ENCODE data around the gene CEACAM19. TPM values are rescaled to one million over a fixed set of nuclear protein-coding genes. Genes with fewer than 3 reads are reported as not detected.
A peak's percentile ranks its signal among the peaks of the same experiment; 100 is the strongest.

Gene CEACAM19
- total and polyA plus RNA-seq, 2 of the 13 experiments (the other 11 are each of a cell fraction or from before 2014, with no cell fraction given) = 1.3 to 4.0 TPM

DNA sequence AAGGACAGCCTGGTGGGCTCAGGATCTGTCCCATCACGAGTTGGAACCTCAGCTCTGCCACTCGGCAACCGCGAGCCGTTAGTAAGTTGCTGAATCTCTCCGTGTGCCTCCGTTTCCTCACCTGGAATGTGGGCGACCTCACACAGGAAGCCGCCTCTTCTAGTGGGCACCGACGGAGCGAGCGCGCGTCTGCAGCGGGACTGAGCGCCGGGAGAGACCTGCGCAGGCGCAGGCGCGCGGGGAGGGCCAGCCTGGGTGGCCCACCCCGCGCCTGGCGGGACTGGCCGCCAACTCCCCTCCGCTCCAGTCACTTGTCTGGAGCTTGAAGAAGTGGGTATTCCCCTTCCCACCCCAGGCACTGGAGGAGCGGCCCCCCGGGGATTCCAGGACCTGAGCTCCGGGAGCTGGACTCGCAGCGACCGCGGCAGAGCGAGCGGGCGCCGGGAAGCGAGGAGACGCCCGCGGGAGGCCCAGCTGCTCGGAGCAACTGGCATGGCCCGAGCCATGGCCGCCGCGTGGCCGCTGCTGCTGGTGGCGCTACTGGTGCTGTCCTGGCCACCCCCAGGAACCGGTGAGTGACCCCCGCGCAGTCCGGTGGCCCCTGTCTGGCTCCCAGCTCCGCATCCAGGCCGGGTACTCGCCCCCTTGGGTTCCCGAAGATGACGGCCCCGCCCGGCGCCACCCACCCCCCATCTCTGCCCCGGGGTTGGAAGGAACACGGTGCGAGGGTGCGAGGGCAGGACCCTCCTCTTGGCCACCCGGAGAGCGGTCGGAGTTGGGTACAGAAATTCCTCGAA is 27.5 kb upstream of the CEACAM19 start, which contains the start of gene PVR (continued):
- TF ChIP-seq, protein P1, sequence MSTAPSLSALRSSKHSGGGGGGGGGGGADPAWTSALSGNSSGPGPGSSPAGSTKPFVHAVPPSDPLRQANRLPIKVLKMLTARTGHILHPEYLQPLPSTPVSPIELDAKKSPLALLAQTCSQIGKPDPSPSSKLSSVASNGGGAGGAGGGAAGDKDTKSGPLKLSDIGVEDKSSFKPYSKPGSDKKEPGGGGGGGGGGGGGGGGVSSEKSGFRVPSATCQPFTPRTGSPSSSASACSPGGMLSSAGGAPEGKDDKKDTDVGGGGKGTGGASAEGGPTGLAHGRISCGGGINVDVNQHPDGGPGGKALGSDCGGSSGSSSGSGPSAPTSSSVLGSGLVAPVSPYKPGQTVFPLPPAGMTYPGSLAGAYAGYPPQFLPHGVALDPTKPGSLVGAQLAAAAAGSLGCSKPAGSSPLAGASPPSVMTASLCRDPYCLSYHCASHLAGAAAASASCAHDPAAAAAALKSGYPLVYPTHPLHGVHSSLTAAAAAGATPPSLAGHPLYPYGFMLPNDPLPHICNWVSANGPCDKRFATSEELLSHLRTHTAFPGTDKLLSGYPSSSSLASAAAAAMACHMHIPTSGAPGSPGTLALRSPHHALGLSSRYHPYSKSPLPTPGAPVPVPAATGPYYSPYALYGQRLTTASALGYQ (CRISPR knock-in tag; IDR thresholded peaks at IDR 0.05) = no peak
- TF ChIP-seq ATF7-NPFF (CRISPR knock-in tag; IDR thresholded peaks at IDR 0.05; ENCODE audit: low read depth) = no peak
- TF ChIP-seq, protein P2, sequence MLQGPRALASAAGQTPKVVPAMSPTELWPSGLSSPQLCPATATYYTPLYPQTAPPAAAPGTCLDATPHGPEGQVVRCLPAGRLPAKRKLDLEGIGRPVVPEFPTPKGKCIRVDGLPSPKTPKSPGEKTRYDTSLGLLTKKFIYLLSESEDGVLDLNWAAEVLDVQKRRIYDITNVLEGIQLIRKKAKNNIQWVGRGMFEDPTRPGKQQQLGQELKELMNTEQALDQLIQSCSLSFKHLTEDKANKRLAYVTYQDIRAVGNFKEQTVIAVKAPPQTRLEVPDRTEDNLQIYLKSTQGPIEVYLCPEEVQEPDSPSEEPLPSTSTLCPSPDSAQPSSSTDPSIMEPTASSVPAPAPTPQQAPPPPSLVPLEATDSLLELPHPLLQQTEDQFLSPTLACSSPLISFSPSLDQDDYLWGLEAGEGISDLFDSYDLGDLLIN (CRISPR knock-in tag; IDR thresholded peaks at IDR 0.05; ENCODE audit: borderline replicate concordance) = peak; percentile 65; the same call in 1 of the 2 replicates
- no peak for TF ChIP-seq TCF12 (IDR thresholded peaks at IDR 0.05)
- TF ChIP-seq TCF12 (CRISPR knock-in tag; IDR thresholded peaks at IDR 0.05) = no peak
- TF ChIP-seq HOXA3 (CRISPR knock-in tag; IDR thresholded peaks at IDR 0.05) = peak; percentile 38; the same call in 1 of the 2 replicates
- no peak for TF ChIP-seq ZNF235 (CRISPR knock-in tag; IDR thresholded peaks at IDR 0.05; ENCODE audit: borderline replicate concordance)
- TF ChIP-seq ZNF709 (CRISPR knock-in tag; IDR thresholded peaks at IDR 0.05) = no peak; the same call in 1 of the 2 replicates
- TF ChIP-seq, protein P3, sequence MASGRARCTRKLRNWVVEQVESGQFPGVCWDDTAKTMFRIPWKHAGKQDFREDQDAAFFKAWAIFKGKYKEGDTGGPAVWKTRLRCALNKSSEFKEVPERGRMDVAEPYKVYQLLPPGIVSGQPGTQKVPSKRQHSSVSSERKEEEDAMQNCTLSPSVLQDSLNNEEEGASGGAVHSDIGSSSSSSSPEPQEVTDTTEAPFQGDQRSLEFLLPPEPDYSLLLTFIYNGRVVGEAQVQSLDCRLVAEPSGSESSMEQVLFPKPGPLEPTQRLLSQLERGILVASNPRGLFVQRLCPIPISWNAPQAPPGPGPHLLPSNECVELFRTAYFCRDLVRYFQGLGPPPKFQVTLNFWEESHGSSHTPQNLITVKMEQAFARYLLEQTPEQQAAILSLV (CRISPR knock-in tag; IDR thresholded peaks at IDR 0.05; ENCODE audit: borderline replicate concordance) = peak; percentile 37; the same call in 1 of the 2 replicates
- TF ChIP-seq ZNF468 (CRISPR knock-in tag; IDR thresholded peaks at IDR 0.05) = no peak
- no peak for TF ChIP-seq RBM22 (optimal IDR thresholded peaks at IDR 0.05; ENCODE audit: low read length)
- peak; percentile 73 to 85 for TF ChIP-seq POLR2A (IDR thresholded peaks at IDR 0.05; ENCODE audit: insufficient read depth in 1 of 2, low read depth in 2 of 2, low read length in 2 of 2)
- TF ChIP-seq SP140L (CRISPR knock-in tag; IDR thresholded peaks at IDR 0.05; ENCODE audit: borderline replicate concordance) = no peak
- no peak for TF ChIP-seq RFXAP (CRISPR knock-in tag; IDR thresholded peaks at IDR 0.05; ENCODE audit: borderline replicate concordance)
- TF ChIP-seq, protein P4, sequence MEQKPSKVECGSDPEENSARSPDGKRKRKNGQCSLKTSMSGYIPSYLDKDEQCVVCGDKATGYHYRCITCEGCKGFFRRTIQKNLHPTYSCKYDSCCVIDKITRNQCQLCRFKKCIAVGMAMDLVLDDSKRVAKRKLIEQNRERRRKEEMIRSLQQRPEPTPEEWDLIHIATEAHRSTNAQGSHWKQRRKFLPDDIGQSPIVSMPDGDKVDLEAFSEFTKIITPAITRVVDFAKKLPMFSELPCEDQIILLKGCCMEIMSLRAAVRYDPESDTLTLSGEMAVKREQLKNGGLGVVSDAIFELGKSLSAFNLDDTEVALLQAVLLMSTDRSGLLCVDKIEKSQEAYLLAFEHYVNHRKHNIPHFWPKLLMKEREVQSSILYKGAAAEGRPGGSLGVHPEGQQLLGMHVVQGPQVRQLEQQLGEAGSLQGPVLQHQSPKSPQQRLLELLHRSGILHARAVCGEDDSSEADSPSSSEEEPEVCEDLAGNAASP (CRISPR knock-in tag; IDR thresholded peaks at IDR 0.05; ENCODE audit: borderline replicate concordance) = no peak; the same call in 1 of the 2 replicates
- TF ChIP-seq RORA (CRISPR knock-in tag; IDR thresholded peaks at IDR 0.05) = no peak
- 0 out of 2 replicates have a peak, but pooled peaks have one; percentile 19 for TF ChIP-seq ZNF12 (CRISPR knock-in tag; IDR thresholded peaks at IDR 0.05)
- TF ChIP-seq CBX5 (CRISPR knock-in tag; IDR thresholded peaks at IDR 0.05; ENCODE audit: borderline replicate concordance) = no peak; the same call in 1 of the 2 replicates
- TF ChIP-seq, protein P5, sequence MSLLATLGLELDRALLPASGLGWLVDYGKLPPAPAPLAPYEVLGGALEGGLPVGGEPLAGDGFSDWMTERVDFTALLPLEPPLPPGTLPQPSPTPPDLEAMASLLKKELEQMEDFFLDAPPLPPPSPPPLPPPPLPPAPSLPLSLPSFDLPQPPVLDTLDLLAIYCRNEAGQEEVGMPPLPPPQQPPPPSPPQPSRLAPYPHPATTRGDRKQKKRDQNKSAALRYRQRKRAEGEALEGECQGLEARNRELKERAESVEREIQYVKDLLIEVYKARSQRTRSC (CRISPR knock-in tag; IDR thresholded peaks at IDR 0.05; ENCODE audit: low read depth) = no peak
- no peak for TF ChIP-seq NBN (conservative IDR thresholded peaks at IDR 0.05)
- no peak for TF ChIP-seq ZNF263 (CRISPR knock-in tag; IDR thresholded peaks at IDR 0.05)
- TF ChIP-seq AGO2 (optimal IDR thresholded peaks at IDR 0.05; ENCODE audit: low read depth, low read length) = peak; percentile 68
- TF ChIP-seq IRX3 (CRISPR knock-in tag; IDR thresholded peaks at IDR 0.05; ENCODE audit: borderline replicate concordance, low read depth) = peak; percentile 82; the same call in 1 of the 2 replicates
- no peak for TF ChIP-seq NCOA1 (CRISPR knock-in tag; IDR thresholded peaks at IDR 0.05)
- no peak for TF ChIP-seq RFX3 (CRISPR knock-in tag; IDR thresholded peaks at IDR 0.05)
